GM12892 (cell line): ENCODE measurements around the gene PDE6G.

Source experiments
- POLR2A ChIP-seq: IDR thresholded peaks from 2 replicates; pipeline ENCODE4 v1.6.1; 2011; ENCODE audit warnings: low read depth, low read length, control low read depth
- POLR2AphosphoS5 ChIP-seq: IDR thresholded peaks from 2 replicates; pipeline ENCODE4 v1.6.1; 2011; ENCODE audit warnings: low read depth, low read length, control low read depth
- TAF1 ChIP-seq: IDR thresholded peaks from 2 replicates; pipeline ENCODE4 v1.6.1; 2011; ENCODE audit warnings: low read depth, mild to moderate bottlenecking, control low read depth, low read length, borderline replicate concordance

DNA sequence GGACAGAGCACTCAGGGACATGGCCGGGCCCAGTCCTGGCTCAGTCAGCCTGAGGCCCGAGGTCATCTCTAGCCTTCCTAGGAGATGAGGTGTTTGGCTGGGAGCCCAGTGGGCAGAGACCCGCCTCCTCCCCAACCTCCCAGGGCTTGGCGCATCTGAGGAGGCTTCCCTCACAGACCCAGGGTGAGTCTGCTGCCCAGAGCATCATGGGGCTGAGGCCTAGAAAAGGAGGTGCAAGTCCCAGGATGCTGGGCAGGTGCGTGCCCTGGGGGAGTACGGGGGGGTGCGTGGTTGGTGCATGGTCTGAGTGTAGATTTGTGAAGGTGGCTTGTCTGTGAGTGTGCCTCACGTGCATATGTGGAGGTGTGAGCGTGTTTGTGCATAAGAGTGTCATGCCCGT is 4.7 kb downstream of the PDE6G start:
- TF ChIP-seq POLR2AphosphoS5, result no peak
- no peak for TF ChIP-seq POLR2A
- TF ChIP-seq TAF1, result no peak
